ENCODE measurements around the gene IKBKG.
A peak's percentile ranks its signal among the peaks of the same experiment; 100 is the strongest.

- TF ChIP-seq, protein P1, sequence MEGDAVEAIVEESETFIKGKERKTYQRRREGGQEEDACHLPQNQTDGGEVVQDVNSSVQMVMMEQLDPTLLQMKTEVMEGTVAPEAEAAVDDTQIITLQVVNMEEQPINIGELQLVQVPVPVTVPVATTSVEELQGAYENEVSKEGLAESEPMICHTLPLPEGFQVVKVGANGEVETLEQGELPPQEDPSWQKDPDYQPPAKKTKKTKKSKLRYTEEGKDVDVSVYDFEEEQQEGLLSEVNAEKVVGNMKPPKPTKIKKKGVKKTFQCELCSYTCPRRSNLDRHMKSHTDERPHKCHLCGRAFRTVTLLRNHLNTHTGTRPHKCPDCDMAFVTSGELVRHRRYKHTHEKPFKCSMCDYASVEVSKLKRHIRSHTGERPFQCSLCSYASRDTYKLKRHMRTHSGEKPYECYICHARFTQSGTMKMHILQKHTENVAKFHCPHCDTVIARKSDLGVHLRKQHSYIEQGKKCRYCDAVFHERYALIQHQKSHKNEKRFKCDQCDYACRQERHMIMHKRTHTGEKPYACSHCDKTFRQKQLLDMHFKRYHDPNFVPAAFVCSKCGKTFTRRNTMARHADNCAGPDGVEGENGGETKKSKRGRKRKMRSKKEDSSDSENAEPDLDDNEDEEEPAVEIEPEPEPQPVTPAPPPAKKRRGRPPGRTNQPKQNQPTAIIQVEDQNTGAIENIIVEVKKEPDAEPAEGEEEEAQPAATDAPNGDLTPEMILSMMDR (tag by site-specific recombination; IDR thresholded peaks at IDR 0.05): no peak
- TF ChIP-seq GLI4 (tag by site-specific recombination; IDR thresholded peaks at IDR 0.05) (no peak), TCF7L2 (IDR thresholded peaks at IDR 0.05; ENCODE audit: borderline replicate concordance, low read depth, low read length) (no peak), YY1 (tag by site-specific recombination; IDR thresholded peaks at IDR 0.05) (no peak), ZNF211 (tag by site-specific recombination; IDR thresholded peaks at IDR 0.05; ENCODE audit: low read depth) (no peak), GFI1B (tag by site-specific recombination; IDR thresholded peaks at IDR 0.05) (no peak)
- TF ChIP-seq, protein P2, sequence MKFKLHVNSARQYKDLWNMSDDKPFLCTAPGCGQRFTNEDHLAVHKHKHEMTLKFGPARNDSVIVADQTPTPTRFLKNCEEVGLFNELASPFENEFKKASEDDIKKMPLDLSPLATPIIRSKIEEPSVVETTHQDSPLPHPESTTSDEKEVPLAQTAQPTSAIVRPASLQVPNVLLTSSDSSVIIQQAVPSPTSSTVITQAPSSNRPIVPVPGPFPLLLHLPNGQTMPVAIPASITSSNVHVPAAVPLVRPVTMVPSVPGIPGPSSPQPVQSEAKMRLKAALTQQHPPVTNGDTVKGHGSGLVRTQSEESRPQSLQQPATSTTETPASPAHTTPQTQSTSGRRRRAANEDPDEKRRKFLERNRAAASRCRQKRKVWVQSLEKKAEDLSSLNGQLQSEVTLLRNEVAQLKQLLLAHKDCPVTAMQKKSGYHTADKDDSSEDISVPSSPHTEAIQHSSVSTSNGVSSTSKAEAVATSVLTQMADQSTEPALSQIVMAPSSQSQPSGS (tag by site-specific recombination; IDR thresholded peaks at IDR 0.05; ENCODE audit: low read depth): peak; percentile 87
Measured at GRCh38 chrX:154515090-154515965, 32.1 kb upstream of the IKBKG start.
